GM18502 (cell line): ENCODE data around the gene PHLPP2.
A peak's percentile ranks its signal among the peaks of the same experiment; 100 is the strongest.
"Not testable (repeated sequence)": the region's sequence is repeated elsewhere in the genome, so short reads cannot be mapped to it uniquely, and the experiment has no call there.

Source experiments
- ATAC-seq: cut with Tn5 transposase; IDR thresholded peaks from one replicate; pipeline ENCODE4 v1.9.1; 2021; ENCODE audit warnings: mild to moderate bottlenecking; ENCODE audit not compliant: unreplicated experiment, poor library complexity

Gene PHLPP2

GRCh38 chr16:71626018-71626857, 98.3 kb downstream of the PHLPP2 start, which contains the start of gene MARVELD3:
TSS of gene MARVELD3 (plus strand) at chr16:71626184. CDS start at chr16:71626230, 46 bp downstream.
- no peak for ATAC-seq

GRCh38 chr16:71625113-71625850, 99.2 kb downstream of the PHLPP2 start:
- ATAC-seq, result no peak

- peak; percentile 49 for ATAC-seq
Observed at GRCh38 chr16:71623597-71623996, 100.9 kb downstream of the PHLPP2 start.

- no peak for ATAC-seq
Observed at GRCh38 chr16:71622088-71622487, 102.4 kb downstream of the PHLPP2 start.

- no peak for ATAC-seq
Observed at GRCh38 chr16:71618429-71618828, 106.1 kb downstream of the PHLPP2 start.

GRCh38 chr16:71614956-71615355, 109.5 kb downstream of the PHLPP2 start:
- ATAC-seq, result not testable (repeated sequence)

DNA sequence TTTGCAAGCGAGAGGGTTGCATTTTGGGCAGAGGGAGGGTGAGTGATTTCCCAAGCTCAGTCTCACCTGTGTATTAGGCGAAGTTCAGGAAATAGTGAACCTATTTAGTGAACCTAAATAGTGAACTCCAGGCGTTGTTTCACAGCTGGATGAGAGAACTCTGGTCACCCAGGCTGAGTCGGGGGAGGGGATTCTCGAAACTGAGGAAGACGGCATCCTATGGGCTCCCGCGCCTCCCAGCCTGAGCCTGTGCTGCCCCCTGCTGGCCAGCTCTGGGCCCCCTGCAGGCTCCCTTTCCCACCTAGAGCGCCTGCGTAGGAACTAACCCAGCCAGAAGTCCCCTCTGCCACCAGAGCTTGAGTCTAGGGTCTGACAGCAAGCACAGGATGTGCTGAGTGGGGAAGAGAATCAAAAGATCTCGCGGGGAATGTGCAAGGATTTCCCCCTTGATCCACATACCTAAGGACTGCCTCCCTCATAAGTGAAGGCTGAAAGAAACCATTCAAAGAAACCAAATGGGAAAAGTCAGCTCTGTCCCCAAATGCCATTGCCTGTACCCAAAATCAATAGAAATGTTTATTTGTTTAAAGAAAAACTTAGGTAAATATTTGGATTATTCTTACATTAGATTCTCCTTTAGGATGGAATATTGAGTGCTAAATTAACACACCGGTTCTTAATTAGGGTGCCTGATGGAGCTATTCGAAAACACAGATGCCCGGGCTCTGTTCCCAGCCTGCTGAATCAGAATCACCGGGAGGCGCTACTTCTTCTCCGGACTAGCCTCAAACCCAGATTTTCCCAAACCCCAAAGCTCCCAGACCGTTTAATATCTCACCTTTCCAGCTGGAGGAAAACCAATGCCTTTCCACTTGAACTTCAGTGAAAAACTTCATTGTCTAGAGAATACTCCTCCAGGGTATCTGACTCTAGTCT, 113.3 kb downstream of the PHLPP2 start:
- peak; percentile 51 for ATAC-seq

DNA sequence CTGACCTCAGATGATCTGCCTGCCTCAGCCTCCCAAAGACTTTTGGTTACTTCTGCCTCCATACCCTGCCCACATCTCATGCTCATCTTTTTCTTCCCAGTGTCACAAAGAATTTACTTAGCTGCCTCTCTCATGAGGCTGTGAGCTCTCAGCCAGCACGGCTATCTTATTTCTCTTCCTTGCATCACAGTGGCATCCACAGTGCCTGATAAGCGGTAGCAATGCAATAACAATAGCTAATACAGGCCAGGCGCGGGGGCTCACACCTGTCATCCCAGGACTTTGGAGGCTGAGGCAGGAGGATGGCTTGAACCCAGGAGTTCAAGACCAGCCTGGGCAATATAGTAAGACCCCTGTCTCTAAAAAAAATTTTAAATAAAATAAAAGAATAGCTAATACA, 114.1 kb downstream of the PHLPP2 start:
- no peak for ATAC-seq

- no peak for ATAC-seq
Observed at GRCh38 chr16:71609066-71609465, 115.4 kb downstream of the PHLPP2 start.

- ATAC-seq, result no peak
Observed at GRCh38 chr16:71600822-71601221, 123.7 kb downstream of the PHLPP2 start.

- ATAC-seq, result not testable (repeated sequence)
Observed at GRCh38 chr16:71598426-71598825, 126.1 kb downstream of the PHLPP2 start.

GRCh38 chr16:71595340-71595826, 129.1 kb downstream of the PHLPP2 start:
- not testable (repeated sequence) for ATAC-seq
